Uterine smooth muscle cell (primary cell): ENCODE data around the gene YPEL1. TPM values are rescaled to one million over a fixed set of nuclear protein-coding genes. Genes with fewer than 3 reads are reported as not detected.

ENCODE experiments used
- total RNA-seq: library from RNA; depleted of rRNA; stranded (reverse); fragments of >200 nt; gene quantifications from 2 replicates; pipeline ENCODE4 v1.2.3, GENCODE V29; 2014

Gene YPEL1, protein sequence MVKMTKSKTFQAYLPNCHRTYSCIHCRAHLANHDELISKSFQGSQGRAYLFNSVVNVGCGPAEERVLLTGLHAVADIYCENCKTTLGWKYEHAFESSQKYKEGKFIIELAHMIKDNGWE
- total RNA-seq: 0.22 and 0.50 TPM in 2 replicates

DNA sequence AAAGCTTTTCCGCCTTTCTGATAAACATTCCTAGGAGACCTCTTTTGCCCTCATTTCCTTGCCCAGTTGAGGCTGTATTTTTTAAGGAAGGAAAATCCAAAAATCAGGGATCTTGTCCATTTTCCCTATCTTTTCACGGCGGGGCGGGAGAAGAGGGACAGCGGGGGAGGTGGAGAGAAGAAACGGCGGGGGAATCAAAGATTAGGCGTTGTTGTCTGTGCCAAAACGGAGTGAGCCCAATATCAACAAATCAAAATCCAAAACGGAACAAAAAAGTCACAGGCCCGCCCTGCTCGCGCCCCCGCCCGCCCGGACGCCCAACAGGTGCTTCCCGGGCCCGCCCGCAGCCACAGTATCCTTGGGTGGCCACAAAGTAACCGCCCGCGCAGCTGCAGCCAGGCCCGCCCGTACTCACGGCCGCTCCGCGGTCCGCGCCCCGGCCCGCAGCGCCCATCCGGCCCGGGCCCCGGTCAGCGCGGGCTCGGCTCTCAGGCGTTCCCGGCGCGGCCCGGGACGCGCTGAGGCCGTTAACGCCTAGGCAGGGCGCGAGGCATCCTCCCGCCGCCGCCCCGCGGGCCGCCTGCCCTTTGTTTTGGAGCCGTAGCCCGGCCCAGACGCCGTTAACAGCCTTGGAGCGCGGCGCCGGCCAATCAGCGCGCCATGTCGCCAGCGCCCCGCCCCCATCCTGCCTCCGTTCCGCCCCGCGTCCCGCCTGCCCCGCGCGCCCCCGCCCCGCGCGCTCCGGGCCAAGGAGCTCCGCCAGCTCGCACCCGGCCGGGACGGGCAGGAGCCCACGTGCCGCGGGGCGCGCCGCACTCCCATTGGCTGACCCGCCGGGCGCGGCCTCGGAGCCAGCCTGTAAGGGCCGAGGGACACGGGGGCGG, at the start of gene YPEL1:
Gene YPEL1 (minus strand): TSS at position 595 of the 884 bp plus-strand sequence. CDS start 25,050 bp downstream, outside the sequence.

Other genes starting within 250 kb of the YPEL1 start
- 0.11 and 0.25 TPM in 2 replicates for gene RIMBP3C, start 184.3 kb downstream of the YPEL1 start, total RNA-seq
- gene UBE2L3, start 168.1 kb downstream of the YPEL1 start, total RNA-seq: 23.6 and 36.6 TPM in 2 replicates
- 15.3 and 22.0 TPM in 2 replicates for gene YDJC, start 105.8 kb downstream of the YPEL1 start, total RNA-seq
- 0.22 and 0.25 TPM in 2 replicates for gene CCDC116, start 103.0 kb downstream of the YPEL1 start, total RNA-seq
- gene SDF2L1, start 93.5 kb downstream of the YPEL1 start, total RNA-seq: 54.5 and 107 TPM in 2 replicates
- gene PPIL2, start 69.8 kb downstream of the YPEL1 start, total RNA-seq: 21.6 and 31.8 TPM in 2 replicates
- 75.9 and 98.1 TPM in 2 replicates for gene MAPK1, start 131.9 kb upstream of the YPEL1 start, total RNA-seq
- 48.1 and 54.5 TPM in 2 replicates for gene PPM1F, start 217.1 kb upstream of the YPEL1 start, total RNA-seq
- 20.0 and 29.3 TPM in 2 replicates for gene TOP3B, start 247.0 kb upstream of the YPEL1 start, total RNA-seq